Measurements from ENCODE around the gene PTPN5. TPM values are rescaled to one million over a fixed set of nuclear protein-coding genes. Genes with fewer than 3 reads are reported as not detected.
A peak's percentile ranks its signal among the peaks of the same experiment; 100 is the strongest.
"Not testable (repeated sequence)": the region's sequence is repeated elsewhere in the genome, so short reads cannot be mapped to it uniquely, and the experiment has no call there.

PTPN5 gene
- total RNA-seq, 1 donor from 2014 or later, result not detected

- peaks cover 48% of the 10 kb centered on the region for H3K27me3 Mint-ChIP-seq (ENCODE audit: low read depth)
- H3K9me3 Mint-ChIP-seq, result no peaks in the 10 kb centered on the region
- peak overlapping the region; percentile 66 for H3K4me3 Mint-ChIP-seq (ENCODE audit: low read depth)
- H3K4me1 Mint-ChIP-seq (ENCODE audit: low read depth), result peaks cover 16% of the 10 kb centered on the region
- no peak overlapping the region for H3K27ac Mint-ChIP-seq
- DNase-seq (ENCODE audit: low spot score), result no peak
- intact Hi-C loops (cut with micrococcal nuclease), result no loop called here
- H3K36me3 Mint-ChIP-seq (ENCODE audit: low read depth), result no peaks in the 10 kb centered on the region
Measured at GRCh38 chr11:18700375-18700774, 91.2 kb downstream of the PTPN5 start.

GRCh38 chr11:18699848-18700261 is 91.7 kb downstream of the PTPN5 start:
- H3K4me3 Mint-ChIP-seq (ENCODE audit: low read depth), result peak overlapping the region; percentile 66
- intact Hi-C loops (cut with micrococcal nuclease), result no loop called here
- no peak for DNase-seq (ENCODE audit: low spot score)
- H3K27ac Mint-ChIP-seq, result no peak overlapping the region
- peaks cover 43% of the 10 kb centered on the region for H3K27me3 Mint-ChIP-seq (ENCODE audit: low read depth)
- no peaks in the 10 kb centered on the region for H3K36me3 Mint-ChIP-seq (ENCODE audit: low read depth)
- H3K4me1 Mint-ChIP-seq (ENCODE audit: low read depth), result peaks cover 11% of the 10 kb centered on the region
- H3K9me3 Mint-ChIP-seq, result no peaks in the 10 kb centered on the region

- Mint-ChIP-seq H3K36me3 (ENCODE audit: low read depth) (no peaks in the 10 kb centered on the region), H3K27ac (no peak overlapping the region), H3K4me3 (ENCODE audit: low read depth) (peak overlapping the region; percentile 66), H3K27me3 (ENCODE audit: low read depth) (peaks cover 38% of the 10 kb centered on the region), H3K9me3 (no peaks in the 10 kb centered on the region), H3K4me1 (ENCODE audit: low read depth) (peaks cover 10% of the 10 kb centered on the region)
- no peak for DNase-seq (ENCODE audit: low spot score)
- intact Hi-C loops (cut with micrococcal nuclease), result no loop called here
Measured at GRCh38 chr11:18699269-18699596, 92.4 kb downstream of the PTPN5 start.

- peaks cover 31% of the 10 kb centered on the region for H3K27me3 Mint-ChIP-seq (ENCODE audit: low read depth)
- no peaks in the 10 kb centered on the region for H3K9me3 Mint-ChIP-seq
- H3K4me3 Mint-ChIP-seq (ENCODE audit: low read depth), result peak within 1 kb of the TSS; percentile 66
- peak; percentile 83 for DNase-seq (ENCODE audit: low spot score)
- peaks cover 12% of the 10 kb centered on the region for H3K4me1 Mint-ChIP-seq (ENCODE audit: low read depth)
- no peaks in the 10 kb centered on the region for H3K36me3 Mint-ChIP-seq (ENCODE audit: low read depth)
- intact Hi-C loops (cut with micrococcal nuclease), result loop anchor here (1.0 kb wide), 2 partner anchors 23 to 64 kb away; partner anchors contain the start of gene SPTY2D1
- no peak within 1 kb of the TSS for H3K27ac Mint-ChIP-seq
Measured at GRCh38 chr11:18698341-18699268, 93.0 kb downstream of the PTPN5 start, which contains the start of gene TMEM86A. Gene TMEM86A (plus strand): TSS chr11:18698779. CDS start chr11:18698887, 108 bp downstream.

GRCh38 chr11:18697576-18697975 is 94.0 kb downstream of the PTPN5 start:
- no peaks in the 10 kb centered on the region for H3K9me3 Mint-ChIP-seq
- H3K36me3 Mint-ChIP-seq (ENCODE audit: low read depth), result no peaks in the 10 kb centered on the region
- no peak overlapping the region for H3K27ac Mint-ChIP-seq
- peaks cover 17% of the 10 kb centered on the region for H3K4me1 Mint-ChIP-seq (ENCODE audit: low read depth)
- intact Hi-C loops (cut with micrococcal nuclease), result no loop called here
- H3K27me3 Mint-ChIP-seq (ENCODE audit: low read depth), result peaks cover 26% of the 10 kb centered on the region
- no peak overlapping the region for H3K4me3 Mint-ChIP-seq (ENCODE audit: low read depth)
- no peak for DNase-seq (ENCODE audit: low spot score)

GRCh38 chr11:18696638-18697225 is 94.9 kb downstream of the PTPN5 start:
- H3K27ac Mint-ChIP-seq, result no peak overlapping the region
- H3K4me3 Mint-ChIP-seq (ENCODE audit: low read depth), result no peak overlapping the region
- no peak for DNase-seq (ENCODE audit: low spot score)
- no peaks in the 10 kb centered on the region for H3K9me3 Mint-ChIP-seq
- H3K4me1 Mint-ChIP-seq (ENCODE audit: low read depth), result peaks cover 17% of the 10 kb centered on the region
- peaks cover 24% of the 10 kb centered on the region for H3K27me3 Mint-ChIP-seq (ENCODE audit: low read depth)
- no peaks in the 10 kb centered on the region for H3K36me3 Mint-ChIP-seq (ENCODE audit: low read depth)
- intact Hi-C loops (cut with micrococcal nuclease), result no loop called here

GRCh38 chr11:18692941-18693760 is 98.4 kb downstream of the PTPN5 start:
- intact Hi-C loops (cut with micrococcal nuclease), result no loop called here
- no peak for DNase-seq (ENCODE audit: low spot score)
- Mint-ChIP-seq H3K36me3 (ENCODE audit: low read depth) (no peaks in the 10 kb centered on the region), H3K27me3 (ENCODE audit: low read depth) (peaks cover 3% of the 10 kb centered on the region), H3K4me1 (ENCODE audit: low read depth) (peaks cover 9% of the 10 kb centered on the region), H3K27ac (no peak overlapping the region), H3K9me3 (no peaks in the 10 kb centered on the region), H3K4me3 (ENCODE audit: low read depth) (no peak overlapping the region)

GRCh38 chr11:18691467-18692140 is 100.0 kb downstream of the PTPN5 start:
- intact Hi-C loops (cut with micrococcal nuclease); DNase-seq (ENCODE audit: low spot score); H3K27ac Mint-ChIP-seq; H3K9me3 Mint-ChIP-seq; H3K27me3 Mint-ChIP-seq (ENCODE audit: low read depth); H3K4me1 Mint-ChIP-seq (ENCODE audit: low read depth); H3K36me3 Mint-ChIP-seq (ENCODE audit: low read depth); H3K4me3 Mint-ChIP-seq (ENCODE audit: low read depth): not testable (repeated sequence)

- Mint-ChIP-seq H3K27me3 (ENCODE audit: low read depth) (peaks cover 11% of the 10 kb centered on the region), H3K4me1 (ENCODE audit: low read depth) (no peaks in the 10 kb centered on the region), H3K9me3 (no peaks in the 10 kb centered on the region), H3K36me3 (ENCODE audit: low read depth) (no peaks in the 10 kb centered on the region), H3K27ac (no peak overlapping the region), H3K4me3 (ENCODE audit: low read depth) (no peak overlapping the region)
- DNase-seq (ENCODE audit: low spot score), result no peak
- intact Hi-C loops (cut with micrococcal nuclease), result no loop called here
Measured at GRCh38 chr11:18684267-18684666, 107.3 kb downstream of the PTPN5 start.

- DNase-seq (ENCODE audit: low spot score), result no peak
- no peaks in the 10 kb centered on the region for H3K4me1 Mint-ChIP-seq (ENCODE audit: low read depth)
- H3K27ac Mint-ChIP-seq, result no peak overlapping the region
- no peak overlapping the region for H3K4me3 Mint-ChIP-seq (ENCODE audit: low read depth)
- H3K27me3 Mint-ChIP-seq (ENCODE audit: low read depth), result peaks cover 11% of the 10 kb centered on the region
- intact Hi-C loops (cut with micrococcal nuclease), result no loop called here
- H3K36me3 Mint-ChIP-seq (ENCODE audit: low read depth), result no peaks in the 10 kb centered on the region
- H3K9me3 Mint-ChIP-seq, result no peaks in the 10 kb centered on the region
Measured at GRCh38 chr11:18682466-18682865, 109.1 kb downstream of the PTPN5 start.

- H3K4me1 Mint-ChIP-seq (ENCODE audit: low read depth); H3K4me3 Mint-ChIP-seq (ENCODE audit: low read depth); DNase-seq (ENCODE audit: low spot score); intact Hi-C loops (cut with micrococcal nuclease); H3K9me3 Mint-ChIP-seq; H3K27ac Mint-ChIP-seq; H3K36me3 Mint-ChIP-seq (ENCODE audit: low read depth): not testable (repeated sequence)
- H3K27me3 Mint-ChIP-seq (ENCODE audit: low read depth), result peaks cover 11% of the 10 kb centered on the region
Measured at GRCh38 chr11:18681949-18682348, 109.6 kb downstream of the PTPN5 start.

Data from activated T-helper 2 cell treated with anti-CD3 and anti-CD28 coated beads, Interferon-gamma antibody, Interleukin-2, Interleukin-4, amounts not matched to agents 10 μg/mL and 5 μg/mL and 100 μg/mL, durations not matched to agents 14 hours and 24 hours and 36 hours (primary cell).